T-cell (primary cell): Measurements from ENCODE around the gene CLIC3. TPM values are rescaled to one million over a fixed set of nuclear protein-coding genes. Genes with fewer than 3 reads are reported as not detected.

Source experiments
- ATAC-seq, 4 experiments: fragments of 200-7000 bp in 3 of 4; fragments of 150-1000 bp in 1 of 4; cut with Tn5 transposase; replicated peaks in 1 of 4; 1 replicate in 3 of 4; 2 replicates in 1 of 4; pipeline ENCODE4 v1.10.0; 2021; ENCODE audit warnings: moderate library complexity in 3 of 4, mild to moderate bottlenecking in 2 of 4, moderate number of reproducible peaks in 1 of 4
- CTCF ChIA-PET, 2 donors: fragments of 300-600 bp; sonication (Branson Sonifier 250); formaldehyde crosslinking; loops; one replicate each; lab custom pipeline; 2022; ENCODE audit warnings: antibody characterized with exemption in 2 of 2; lab: Charles Lee
- POLR2A ChIA-PET, 2 donors: fragments of 300-600 bp; sonication (Branson Sonifier 250); formaldehyde crosslinking; loops; one replicate each; lab custom pipeline; 2022; ENCODE audit warnings: antibody characterized with exemption in 2 of 2; lab: Charles Lee
- DNase-seq, 35 experiments: peaks; one replicate each; pipeline versions ENCODE4 v3.0.0 to v3.0.0-alpha.2; 2013 to 2023
- H3K27ac ChIP-seq: one replicate; pipeline ENCODE4 v1.5.1; 2013; ENCODE audit warnings: low read length
- H3K27me3 ChIP-seq, 2 experiments: replicated peaks in 1 of 2; 1 replicate in 1 of 2; 2 replicates in 1 of 2; pipeline versions ENCODE4 v1.6.1 to v1.7.0; 2013; ENCODE audit warnings: low read length in 1 of 2, mixed read lengths in 1 of 2; ENCODE audit not compliant: control insufficient read depth in 2 of 2, insufficient read depth in 2 of 2; ENCODE audit errors: extremely low read depth in 1 of 2
- H3K36me3 ChIP-seq, 2 donors: 1 replicate in 1 of 2; 2 replicates in 1 of 2; pipeline versions ENCODE4 v1.6.1 to v1.7.0; 2013; ENCODE audit warnings: low read length in 1 of 2; ENCODE audit not compliant: control insufficient read depth in 2 of 2, insufficient read depth in 1 of 2; ENCODE audit errors: extremely low read depth in 1 of 2
- H3K4me1 ChIP-seq, 2 experiments: 1 replicate in 1 of 2; 2 replicates in 1 of 2; pipeline versions ENCODE4 v1.6.1 to v1.7.0; 2013; ENCODE audit warnings: low read length in 2 of 2, mixed read lengths in 1 of 2; ENCODE audit not compliant: insufficient read depth in 2 of 2, control insufficient read depth in 1 of 2; ENCODE audit errors: extremely low read depth in 1 of 2
- H3K4me3 ChIP-seq, 2 donors: 1 replicate in 1 of 2; 2 replicates in 1 of 2; pipeline versions ENCODE4 v1.5.1 to v1.7.0; 2013; ENCODE audit warnings: mild to moderate bottlenecking in 2 of 2, low read length in 1 of 2, moderate library complexity in 1 of 2; ENCODE audit not compliant: control insufficient read depth in 1 of 2; ENCODE audit errors: extremely low read depth in 1 of 2
- H3K9me3 ChIP-seq: 2 replicates; pipeline ENCODE4 v1.7.0; 2013
- H3K27ac Mint-ChIP-seq, 2 donors: one replicate each; pipeline ENCODE4 v1.8.0; 2020 to 2021; ENCODE audit warnings: mild to moderate bottlenecking in 2 of 2, mixed read lengths in 2 of 2
- H3K27me3 Mint-ChIP-seq, 2 donors: one replicate each; pipeline ENCODE4 v1.8.0; 2021 to 2022; ENCODE audit warnings: mixed read lengths in 2 of 2
- H3K36me3 Mint-ChIP-seq: one replicate; pipeline ENCODE4 v1.8.0; 2021; ENCODE audit warnings: mixed read lengths
- H3K4me1 Mint-ChIP-seq, 3 donors: one replicate each; pipeline ENCODE4 v1.8.0; 2020 to 2022; ENCODE audit warnings: mixed read lengths in 3 of 3, mild to moderate bottlenecking in 1 of 3
- H3K4me3 Mint-ChIP-seq, 3 donors: one replicate each; pipeline ENCODE4 v1.8.0; 2020 to 2022; ENCODE audit warnings: mild to moderate bottlenecking in 3 of 3, mixed read lengths in 3 of 3, moderate library complexity in 3 of 3
- H3K9me3 Mint-ChIP-seq, 3 donors: one replicate each; pipeline ENCODE4 v1.8.0; 2020 to 2022; ENCODE audit warnings: mixed read lengths in 3 of 3
- whole genome bisulfite sequencing: methylation state at CpG from one replicate; pipeline ENCODE4 v1.1.5; 2013; ENCODE audit warnings: missing lambda C conversion rate; ENCODE audit not compliant: insufficient coverage; 5-methylcytosine and 5-hydroxymethylcytosine counted together
- total RNA-seq, 35 experiments: library from RNA in 6 of 35; stranded (reverse) in 6 of 35; fragments of 120-200 nt in 1 of 35; gene quantifications; one replicate each; pipeline versions ENCODE4 v1.2.1 to v1.2.4 and lab custom pipeline; 2013 to 2026

CLIC3 gene
- total RNA-seq, 5 donors from 2014 or later (not counting 1 experiment from before 2014, with no cell fraction given): 5.4 to 24.7 (median 8.0) TPM

DNA sequence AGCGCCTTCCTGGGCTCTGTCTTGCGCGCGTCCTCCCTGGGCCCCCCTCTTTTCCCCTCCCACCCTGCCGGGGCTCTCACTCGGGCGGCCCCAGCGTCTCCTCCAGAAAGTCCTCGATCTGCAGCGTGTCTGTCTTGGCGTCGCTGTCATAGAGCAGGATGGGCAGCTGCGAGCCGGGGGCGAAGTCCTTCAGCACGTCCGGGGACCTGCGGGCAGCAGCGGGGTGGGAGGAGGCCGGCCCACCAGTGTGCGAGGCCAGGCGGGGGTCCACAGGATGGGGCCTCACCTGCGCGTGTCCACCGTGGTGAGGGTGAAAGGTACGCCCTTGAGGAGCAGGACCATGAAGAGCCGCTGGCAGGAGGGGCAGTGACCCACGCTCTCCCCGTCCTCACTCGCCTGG, 1.0 kb downstream of the CLIC3 start:
- peaks cover 22 to 86% of the 10 kb centered on the region in 2 experiments for H3K4me1 ChIP-seq
- no peak overlapping the region for H3K27ac ChIP-seq
- no peaks in the 10 kb centered on the region for H3K9me3 ChIP-seq
- H3K36me3 ChIP-seq: peaks cover 4 to 13% of the 10 kb centered on the region in 2 donors
- POLR2A ChIA-PET: no interaction called here
- Mint-ChIP-seq H3K4me3 (no peak overlapping the region), H3K9me3 (no peaks in the 10 kb centered on the region), H3K27me3 (peaks cover 0 to 4% of the 10 kb centered on the region in 2 donors), H3K27ac (no peak overlapping the region), H3K4me1 (peaks cover 31 to 58% (median 51%) of the 10 kb centered on the region in 3 donors), H3K36me3 (peaks cover 3% of the 10 kb centered on the region)
- DNase-seq: peak in 1 of 35 experiments; percentile 14
- ATAC-seq: no peak
- peaks cover 0 to 28% of the 10 kb centered on the region in 2 experiments for H3K27me3 ChIP-seq
- 77% methylated on average over 15 of the region's 30 CpGs for WGBS
- CTCF ChIA-PET: interaction anchor here in 1 of 2 donors (1.0 kb wide), 1 partner anchor 100 kb away, joined by 3 read pairs; no protein-coding TSS in a partner anchor
- H3K4me3 ChIP-seq: no peak overlapping the region

DNA sequence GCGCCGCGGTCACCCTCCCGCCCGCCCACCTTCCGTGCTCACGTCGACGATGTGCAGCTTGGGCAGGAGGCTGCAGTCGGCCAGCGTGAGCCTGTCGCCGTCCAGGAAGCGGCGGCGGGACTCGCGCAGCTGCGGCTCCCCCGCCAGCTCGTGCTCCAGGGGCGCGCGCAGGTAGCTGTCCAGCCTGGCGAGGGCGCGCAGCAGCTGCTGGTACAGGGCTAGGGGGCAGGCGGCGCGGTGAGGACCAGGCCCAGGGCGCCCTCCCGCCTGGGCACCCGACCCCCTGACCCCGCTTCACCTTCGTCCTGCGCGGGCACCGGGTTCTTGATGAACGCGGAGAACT, 1.5 kb downstream of the CLIC3 start:
- POLR2A ChIA-PET: no interaction called here
- CTCF ChIA-PET: no interaction called here
- H3K4me1 ChIP-seq: peaks cover 22 to 81% of the 10 kb centered on the region in 2 experiments

DNA sequence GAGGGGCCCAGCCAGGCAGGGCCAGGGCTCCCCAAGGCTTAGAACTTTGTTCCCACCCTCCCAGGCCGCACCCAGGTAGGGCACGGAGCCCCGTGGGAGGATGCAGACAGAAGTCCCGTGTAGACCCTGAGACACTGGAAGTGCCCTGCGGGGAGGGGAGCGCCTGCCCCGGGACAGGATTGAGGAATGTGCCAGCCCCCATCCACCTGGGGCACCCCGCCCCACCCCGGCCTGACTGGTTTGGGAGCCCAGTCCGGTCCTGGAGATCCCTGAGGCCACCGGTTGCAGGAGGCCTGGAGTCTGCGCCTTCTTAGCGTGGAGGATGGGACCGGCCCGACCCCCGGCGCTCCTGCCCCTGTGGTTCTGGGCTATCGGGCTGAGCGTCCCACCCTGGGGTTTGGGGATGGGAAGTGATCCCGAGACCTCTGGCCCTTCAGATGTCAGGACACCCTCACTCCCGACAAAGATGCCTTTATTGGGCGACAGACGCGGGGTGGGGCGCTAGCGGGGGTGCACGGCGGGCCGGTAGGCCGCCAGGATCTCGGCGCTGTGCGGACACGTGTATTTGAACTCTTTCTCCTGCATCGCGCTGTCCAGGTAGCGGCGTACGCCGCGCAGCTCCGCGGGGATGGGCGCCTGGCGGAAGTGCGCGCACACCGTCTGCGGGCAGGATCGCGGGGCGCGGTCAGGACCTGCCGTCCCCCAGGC, 2.0 kb downstream of the CLIC3 start:
- ChIA-PET CTCF (interaction anchor here in 1 of 2 donors (3.1 kb wide), 1 partner anchor 35 kb away, joined by 9 read pairs; no protein-coding TSS in a partner anchor), POLR2A (interaction anchor here in 1 of 2 donors (0.6 kb wide), 1 partner anchor 36 kb away, joined by 3 read pairs; no protein-coding TSS in a partner anchor)
- peaks cover 31 to 53% (median 46%) of the 10 kb centered on the region in 3 donors for H3K4me1 Mint-ChIP-seq
- Histone ChIP-seq H3K9me3 (no peaks in the 10 kb centered on the region), H3K4me1 (peaks cover 22 to 76% of the 10 kb centered on the region in 2 experiments), H3K27me3 (peaks cover 0 to 28% of the 10 kb centered on the region in 2 experiments), H3K36me3 (peaks cover 4 to 13% of the 10 kb centered on the region in 2 donors), H3K4me3 (no peak overlapping the region), H3K27ac (peak overlapping the region; percentile 86)
- ATAC-seq (no peak), DNase-seq (no peak)
- no peaks in the 10 kb centered on the region for H3K9me3 Mint-ChIP-seq
- peaks cover 3% of the 10 kb centered on the region for H3K36me3 Mint-ChIP-seq
- peak overlapping the region in 1 of 2 donors; percentile 80 for H3K27ac Mint-ChIP-seq
- 92% methylated on average over 46 of the region's 54 CpGs for WGBS
- H3K4me3 Mint-ChIP-seq: peak overlapping the region in 2 of 3 donors; percentile 79 to 84
- H3K27me3 Mint-ChIP-seq: peaks cover 0 to 4% of the 10 kb centered on the region in 2 donors

More for the DNA sequence above, 1.5 kb downstream of the CLIC3 start:
- ATAC-seq (no peak), DNase-seq (peak in 1 of 35 experiments; percentile 15)
- 86% methylated on average over 33 of the region's 40 CpGs for WGBS
- Histone ChIP-seq H3K4me3 (no peak overlapping the region), H3K27ac (no peak overlapping the region), H3K27me3 (peaks cover 0 to 28% of the 10 kb centered on the region in 2 experiments), H3K36me3 (peaks cover 4 to 13% of the 10 kb centered on the region in 2 donors), H3K9me3 (no peaks in the 10 kb centered on the region)
- H3K27ac Mint-ChIP-seq: no peak overlapping the region
- peaks cover 3% of the 10 kb centered on the region for H3K36me3 Mint-ChIP-seq
- H3K4me3 Mint-ChIP-seq: no peak overlapping the region
- peaks cover 31 to 53% (median 46%) of the 10 kb centered on the region in 3 donors for H3K4me1 Mint-ChIP-seq
- H3K27me3 Mint-ChIP-seq: peaks cover 0 to 4% of the 10 kb centered on the region in 2 donors
- no peaks in the 10 kb centered on the region for H3K9me3 Mint-ChIP-seq

DNA sequence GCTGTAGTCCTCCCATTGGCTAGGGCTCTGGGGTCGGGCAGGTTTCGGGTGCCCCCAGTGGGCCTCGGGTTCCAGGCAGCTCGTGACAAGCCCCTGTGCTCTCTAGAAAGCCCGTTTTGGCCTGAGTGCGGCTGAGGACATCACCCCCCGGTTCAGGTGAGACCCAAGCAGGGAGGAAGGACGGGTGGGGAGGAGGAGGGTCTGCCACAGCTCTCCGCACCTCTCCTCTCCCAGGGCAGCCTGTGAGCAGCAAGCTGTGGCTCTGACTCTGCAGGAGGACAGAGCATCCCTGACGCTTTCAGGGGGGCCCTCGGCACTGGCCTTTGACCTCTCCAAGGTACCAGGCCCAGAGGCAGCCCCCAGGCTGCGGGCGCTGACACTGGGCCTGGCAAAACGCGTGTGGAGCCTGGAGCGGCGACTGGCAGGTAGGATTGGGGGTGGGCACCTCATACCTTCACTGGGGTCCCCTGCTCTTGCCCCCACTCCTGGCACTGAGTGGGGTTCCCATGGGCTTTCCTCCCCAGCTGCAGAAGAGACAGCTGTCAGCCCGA, 3.5 kb downstream of the CLIC3 start:
- POLR2A ChIA-PET: no interaction called here
- peak overlapping the region; percentile 86 for H3K27ac ChIP-seq
- H3K4me3 Mint-ChIP-seq: peak overlapping the region; percentile 79 to 85 (median 84)
- ATAC-seq: no peak
- peaks cover 25 to 42% (median 34%) of the 10 kb centered on the region in 3 donors for H3K4me1 Mint-ChIP-seq
- peaks cover 0 to 23% of the 10 kb centered on the region in 2 experiments for H3K27me3 ChIP-seq
- DNase-seq: no peak
- peaks cover 4 to 13% of the 10 kb centered on the region in 2 donors for H3K36me3 ChIP-seq
- H3K36me3 Mint-ChIP-seq: peaks cover 3% of the 10 kb centered on the region
- H3K27me3 Mint-ChIP-seq: peaks cover 0 to under 1% of the 10 kb centered on the region in 2 donors
- peaks cover 22 to 62% of the 10 kb centered on the region in 2 experiments for H3K4me1 ChIP-seq
- peak overlapping the region; percentile 84 to 86 for H3K27ac Mint-ChIP-seq
- H3K9me3 ChIP-seq: no peaks in the 10 kb centered on the region
- no peaks in the 10 kb centered on the region for H3K9me3 Mint-ChIP-seq
- H3K4me3 ChIP-seq: peak overlapping the region; percentile 84 to 89
- CTCF ChIA-PET: interaction anchor here in 1 of 2 donors (1.6 to 3.1 kb wide), 2 partner anchors 15 to 36 kb away, joined by 7 to 9 read pairs; no protein-coding TSS in a partner anchor
- WGBS: 42% methylated on average over 13 of the region's 18 CpGs

DNA sequence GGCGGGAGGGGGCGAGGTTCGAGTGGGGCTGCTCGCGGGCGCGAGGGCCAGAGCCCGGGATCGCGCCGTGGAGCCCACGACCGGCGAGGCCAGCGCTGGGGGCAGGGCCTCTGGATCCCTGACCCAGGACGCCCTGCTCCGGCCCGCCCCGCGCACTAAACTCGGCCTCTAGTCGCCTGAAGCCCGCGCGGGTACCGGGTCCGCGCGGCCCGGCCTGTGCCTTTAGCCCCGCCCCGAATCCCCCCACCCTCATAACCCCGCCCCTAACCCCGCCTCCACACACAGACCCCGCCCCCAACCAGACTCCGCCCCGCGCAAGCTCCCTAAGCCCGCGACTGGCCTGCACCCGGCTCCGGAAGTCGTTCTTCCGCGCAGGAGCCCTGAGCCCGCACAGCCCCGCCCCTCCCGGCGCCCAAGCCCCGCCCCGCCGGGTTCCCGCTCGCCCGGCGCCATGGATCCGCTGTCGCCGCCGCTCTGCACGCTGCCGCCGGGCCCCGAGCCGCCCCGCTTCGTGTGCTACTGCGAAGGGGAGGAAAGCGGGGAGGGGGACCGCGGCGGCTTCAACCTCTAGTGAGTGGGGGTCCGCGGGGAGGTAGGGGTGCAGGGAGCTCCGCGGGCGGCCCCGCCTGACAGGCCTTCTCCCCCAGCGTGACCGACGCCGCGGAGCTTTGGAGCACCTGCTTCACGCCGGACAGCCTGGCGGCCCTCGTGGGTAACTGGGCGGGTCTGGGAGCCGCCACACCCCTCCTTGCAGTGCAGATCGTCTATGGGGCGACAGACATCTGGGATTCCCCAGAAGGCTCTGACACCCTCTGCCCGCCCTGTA, 4.2 kb downstream of the CLIC3 start, which contains the start of gene PAXX:
PAXX (plus strand) TSS at position 430 of the 826 bp plus-strand sequence; CDS start at position 452, 22 bp downstream.
- H3K27ac ChIP-seq: peak within 1 kb of the TSS; percentile 86
- peak within 1 kb of the TSS; percentile 84 to 89 for H3K4me3 ChIP-seq
- Mint-ChIP-seq H3K4me1 (peaks cover 19 to 36% (median 27%) of the 10 kb centered on the region in 3 donors), H3K9me3 (no peaks in the 10 kb centered on the region), H3K36me3 (peaks cover 3% of the 10 kb centered on the region), H3K4me3 (peak within 1 kb of the TSS; percentile 79 to 85 (median 84)), H3K27ac (peak within 1 kb of the TSS; percentile 84 to 86), H3K27me3 (peaks cover 0 to 8% of the 10 kb centered on the region in 2 donors)
- H3K27me3 ChIP-seq: peaks cover 0 to 21% of the 10 kb centered on the region in 2 experiments
- POLR2A ChIA-PET: no interaction called here
- ATAC-seq (peak; percentile 84 to 91 (median 88)), DNase-seq (peak; percentile 81 to 96 (median 91))
- CTCF ChIA-PET: interaction anchor here (0.6 to 3.1 kb wide), 6 partner anchors 14 to 143 kb away, joined by 4 to 9 read pairs (median 6); no protein-coding TSS in a partner anchor
- peaks cover 17 to 55% of the 10 kb centered on the region in 2 experiments for H3K4me1 ChIP-seq
- WGBS: 1% methylated on average over 55 of the region's 92 CpGs
- peaks cover 4 to 13% of the 10 kb centered on the region in 2 donors for H3K36me3 ChIP-seq
- H3K9me3 ChIP-seq: no peaks in the 10 kb centered on the region
